HK-2 (cell line): ENCODE results near the gene ATG3.
"Not testable (repeated sequence)": the region's sequence is repeated elsewhere in the genome, so short reads cannot be mapped to it uniquely, and the experiment has no call there.

ENCODE experiments used
- DNase-seq: peaks from one replicate; pipeline ENCODE4 v3.0.0-alpha.2; 2018; ENCODE audit not compliant: unreplicated experiment

The ATG3 gene

DNA sequence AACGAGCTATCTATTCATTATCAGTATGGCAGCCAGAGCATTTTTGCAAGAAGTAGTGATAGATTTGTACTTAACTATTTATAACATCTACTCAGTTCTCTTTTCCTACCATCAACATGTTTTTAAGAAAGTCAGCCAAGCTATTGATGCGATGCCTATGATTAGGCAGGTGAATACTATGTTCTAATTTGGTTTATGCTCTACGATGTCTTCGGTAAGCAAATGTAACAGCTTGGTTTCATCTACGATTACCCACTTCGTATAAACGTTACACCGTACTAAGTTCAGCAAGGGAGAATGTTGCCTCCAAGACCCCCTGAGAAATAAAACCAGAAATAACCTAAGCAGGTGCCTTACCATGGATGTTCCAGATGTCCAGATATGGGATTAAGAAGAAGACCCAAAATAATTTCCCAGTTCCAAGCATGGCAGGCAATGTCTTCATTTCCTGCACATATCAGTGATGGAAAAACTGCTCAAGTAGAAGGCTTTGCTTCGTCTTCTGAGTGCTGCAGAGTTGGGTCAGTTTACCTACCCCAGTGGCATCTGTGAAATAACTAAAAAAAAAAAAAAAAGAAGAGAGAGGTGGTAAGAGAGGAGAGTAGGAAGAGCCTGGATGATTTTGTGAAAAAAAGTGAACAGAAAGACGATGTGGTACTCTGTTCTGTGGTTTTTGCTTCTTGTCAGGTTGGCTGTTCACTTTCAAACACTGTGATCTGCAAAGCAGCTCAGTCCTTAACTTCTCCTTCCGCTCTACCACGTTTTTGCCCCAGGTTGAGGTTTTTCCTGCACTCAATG is 62.6 kb downstream of the ATG3 start, which contains the start of gene BTLA:
Gene BTLA (minus strand): TSS at position 559 of the 798 bp plus-strand sequence. CDS start 114 bp downstream, at position 445.
- no peak for DNase-seq

- no peak for DNase-seq
Measured at GRCh38 chr3:112497897-112498548, 63.7 kb downstream of the ATG3 start.

- no peak for DNase-seq
Measured at GRCh38 chr3:112496366-112497067, 65.2 kb downstream of the ATG3 start.

- DNase-seq = not testable (repeated sequence)
Measured at GRCh38 chr3:112494448-112494767, 67.4 kb downstream of the ATG3 start.

DNA sequence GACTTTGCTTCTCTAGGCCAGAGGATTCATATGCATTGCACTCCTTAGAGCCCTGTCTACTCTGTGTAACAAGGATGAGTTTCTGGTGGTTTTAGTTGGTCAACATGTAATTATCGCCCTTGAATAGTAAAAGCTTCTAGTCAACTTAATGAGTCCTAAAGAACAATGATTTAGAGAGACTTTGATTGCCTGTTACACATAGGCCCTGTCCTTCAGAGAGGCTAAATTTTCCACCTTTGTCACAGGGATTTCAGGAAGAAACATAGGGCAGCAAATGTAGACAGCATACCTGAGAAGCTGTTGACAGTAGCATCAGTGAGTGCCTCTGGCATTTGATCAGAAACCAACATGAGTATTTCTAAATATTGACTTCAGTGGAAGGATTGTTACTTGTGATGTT is 69.6 kb downstream of the ATG3 start:
- DNase-seq = no peak

DNA sequence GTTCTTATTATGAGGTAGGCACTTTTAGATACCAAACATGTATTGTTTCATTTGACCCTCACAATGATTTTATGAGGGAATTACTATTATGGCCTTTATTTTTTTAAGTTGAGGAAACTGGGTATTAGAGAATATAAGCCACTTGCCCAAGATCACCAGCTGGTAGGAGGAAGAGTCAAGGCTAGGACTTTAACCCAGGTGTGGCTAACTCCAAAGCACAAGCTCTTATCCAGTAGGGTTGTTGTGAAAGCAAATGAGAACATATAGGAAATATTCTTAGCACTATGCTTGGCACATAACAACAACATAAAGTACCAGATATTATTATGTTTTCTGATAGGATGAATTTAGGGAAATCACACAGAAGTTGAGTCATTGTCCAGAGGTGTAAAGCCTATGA is 70.4 kb downstream of the ATG3 start:
- no peak for DNase-seq

DNA sequence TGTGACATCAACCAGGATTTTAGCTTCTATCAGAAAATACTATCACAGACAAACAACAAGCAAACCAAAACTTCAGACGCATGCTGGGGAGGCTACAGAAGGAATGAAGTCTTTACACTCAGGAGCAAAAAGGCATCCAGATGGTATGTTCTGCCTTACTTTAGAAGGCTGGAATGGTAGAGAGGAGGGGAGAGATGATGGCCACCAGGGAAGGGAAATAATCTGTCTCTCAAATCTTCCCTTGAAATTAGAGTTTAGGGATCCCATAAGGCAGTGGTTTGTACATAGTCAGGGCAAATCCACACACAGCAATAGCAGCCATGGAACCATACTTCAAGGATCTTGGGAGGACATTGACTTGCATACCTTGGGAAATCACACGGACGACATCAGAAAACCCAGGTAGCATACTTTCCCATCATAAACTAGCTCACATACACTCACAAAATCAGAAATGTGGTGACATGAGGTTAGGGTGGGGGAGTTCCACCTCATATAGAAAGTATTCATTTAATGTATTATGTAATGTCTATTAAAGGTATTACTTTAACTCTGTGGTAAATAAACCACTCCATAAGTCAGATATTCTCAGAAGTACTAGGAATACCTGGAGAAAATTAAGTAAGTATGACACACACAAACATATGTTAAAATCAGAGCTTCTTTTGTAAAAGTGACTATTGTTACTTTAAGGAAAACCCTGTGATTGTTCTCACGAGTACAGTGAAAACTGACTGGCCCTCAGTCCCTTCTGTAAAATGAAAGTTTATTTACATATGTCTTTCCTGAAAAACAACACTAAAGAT is 71.9 kb downstream of the ATG3 start:
- no peak for DNase-seq

DNA sequence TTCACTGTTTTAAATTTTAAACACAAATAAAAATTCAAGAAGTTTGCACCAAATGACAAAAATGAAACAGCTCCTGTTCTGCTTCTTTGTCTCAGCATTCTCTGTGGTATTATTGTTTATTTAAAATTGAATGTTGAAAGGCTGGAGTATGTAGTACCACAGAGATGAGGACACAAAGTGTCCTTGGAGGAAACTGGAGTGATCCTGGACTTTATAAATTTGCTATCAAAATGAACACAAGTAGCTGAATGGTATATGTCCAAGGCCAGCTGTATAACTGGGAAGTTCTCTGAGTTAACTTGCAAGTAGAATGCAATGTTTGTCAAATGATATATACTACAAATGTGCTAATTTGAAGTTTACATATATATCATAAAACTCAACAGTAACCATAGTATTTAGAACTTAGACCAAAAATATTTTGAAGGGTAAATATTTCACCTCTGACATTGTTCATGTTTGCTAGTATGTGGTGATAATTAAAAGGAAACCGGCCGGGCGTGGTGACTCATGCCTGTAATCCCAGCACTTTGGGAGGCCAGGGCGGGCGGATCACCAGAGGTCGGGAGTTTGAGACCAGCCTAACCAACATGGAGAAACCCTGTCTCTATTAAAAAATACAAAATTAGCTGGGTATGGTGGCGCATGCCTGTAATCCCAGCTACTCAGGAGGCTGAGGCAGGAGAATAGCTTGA is 74.8 kb downstream of the ATG3 start:
- DNase-seq = no peak

- no peak for DNase-seq
Measured at GRCh38 chr3:112484352-112484751, 77.4 kb downstream of the ATG3 start.

DNA sequence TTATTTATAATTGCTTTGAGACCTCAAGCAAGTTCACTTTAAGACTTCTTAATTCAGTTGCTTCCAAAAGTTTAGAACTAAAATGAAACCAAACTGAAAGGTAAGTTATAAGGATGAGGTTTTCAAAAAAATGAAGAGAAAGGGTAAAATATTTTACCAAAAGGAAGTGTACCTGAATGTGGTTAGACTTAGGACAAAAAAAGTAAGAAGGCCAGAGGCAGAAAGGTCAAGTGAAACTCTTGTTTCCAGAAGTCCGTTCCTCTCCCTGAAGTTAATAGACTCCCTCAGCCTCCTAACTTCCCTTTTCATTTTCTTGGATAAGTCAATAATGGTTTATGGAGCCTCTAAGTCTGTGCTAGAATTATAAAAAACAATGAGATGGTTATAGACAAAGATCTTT is 79.1 kb downstream of the ATG3 start:
- no peak for DNase-seq
